IMR-90 (cell line): Measurements from ENCODE around the gene TSPAN32. TPM values are rescaled to one million over a fixed set of nuclear protein-coding genes. Genes with fewer than 3 reads are reported as not detected.

Experiments
- ATAC-seq: fragments of 200-7000 bp; cut with Tn5 transposase; 2 replicates; pipeline ENCODE4 v1.9.1; 2020; ENCODE audit warnings: low read depth, mild to moderate bottlenecking, moderate library complexity
- BruUV-seq: library from RNA; stranded (reverse); fragments of 400-500 nt; replicated peaks from 2 replicates; lab custom pipeline; 2021; lab: Mats Ljungman, UMichigan
- CTCF ChIA-PET: fragments of 300-600 bp; formaldehyde crosslinking; extraction: SDS; loops from one replicate; lab custom pipeline; 2021; ENCODE audit warnings: antibody characterized with exemption; lab: Yijun Ruan, JAX
- POLR2A ChIA-PET: fragments of 300-600 bp; sonication (Branson Sonifier 250); formaldehyde crosslinking; loops from one replicate; lab custom pipeline; 2022; ENCODE audit warnings: antibody characterized with exemption; ENCODE audit not compliant: unreplicated experiment; lab: Charles Lee
- DNase-seq: peaks from one replicate; pipeline ENCODE4 v3.0.0; 2013
- H2AFZ ChIP-seq: replicated peaks from 2 replicates; pipeline ENCODE3; 2013; ENCODE audit warnings: low read length, mild to moderate bottlenecking; ENCODE audit not compliant: poor library complexity
- H2AK5ac ChIP-seq: 2 replicates; pipeline ENCODE4 v1.6.1; 2013; ENCODE audit warnings: low read depth, low read length, inconsistent platforms
- H2AK9ac ChIP-seq: replicated peaks from 2 replicates; pipeline ENCODE3; 2013; ENCODE audit warnings: mild to moderate bottlenecking, low read depth, low read length, moderate library complexity; ENCODE audit not compliant: poor library complexity
- H2BK120ac ChIP-seq: 2 replicates; pipeline ENCODE4 v1.6.1; 2013; ENCODE audit warnings: low read depth, low read length, inconsistent platforms
- H2BK15ac ChIP-seq: 3 replicates; pipeline ENCODE4 v1.6.1; 2013; ENCODE audit warnings: low read depth, low read length, inconsistent platforms
- H2BK20ac ChIP-seq: 2 replicates; pipeline ENCODE4 v1.6.1; 2013; ENCODE audit warnings: low read depth, mild to moderate bottlenecking, inconsistent platforms, low read length, moderate library complexity
- H2BK5ac ChIP-seq: 2 replicates; pipeline ENCODE4 v1.6.1; 2013; ENCODE audit warnings: mild to moderate bottlenecking, low read depth, low read length, inconsistent platforms; ENCODE audit not compliant: poor library complexity, severe bottlenecking
- H3K14ac ChIP-seq: replicated peaks from 2 replicates; pipeline ENCODE4 v1.6.1; 2013; ENCODE audit warnings: low read depth, low read length, inconsistent platforms
- H3K18ac ChIP-seq: 2 replicates; pipeline ENCODE4 v1.6.1; 2013; ENCODE audit warnings: low read depth, low read length, control low read depth
- H3K23ac ChIP-seq: 2 replicates; pipeline ENCODE4 v1.6.1; 2013; ENCODE audit warnings: low read depth, low read length, inconsistent platforms
- H3K27ac ChIP-seq: 2 replicates; pipeline ENCODE4 v1.5.1; 2013; ENCODE audit warnings: mild to moderate bottlenecking, control low read depth, low read length; ENCODE audit not compliant: insufficient read depth
- H3K27me3 ChIP-seq: 2 replicates; pipeline ENCODE4 v1.6.1; 2013; ENCODE audit warnings: low read length; ENCODE audit not compliant: control insufficient read depth, insufficient read depth
- H3K36me3 ChIP-seq: 2 replicates; pipeline ENCODE4 v1.6.1; 2013; ENCODE audit warnings: low read length, mixed read lengths; ENCODE audit not compliant: control insufficient read depth, insufficient read depth
- H3K4ac ChIP-seq: 2 replicates; pipeline ENCODE4 v1.6.1; 2013; ENCODE audit warnings: low read depth, low read length, inconsistent platforms
- H3K4me1 ChIP-seq: 2 replicates; pipeline ENCODE4 v1.6.1; 2013; ENCODE audit warnings: low read length, mixed read lengths; ENCODE audit not compliant: control insufficient read depth, insufficient read depth
- H3K4me2 ChIP-seq: 2 replicates; pipeline ENCODE4 v1.6.1; 2013; ENCODE audit warnings: low read depth, mild to moderate bottlenecking, control low read depth, low read length, moderate library complexity
- H3K4me3 ChIP-seq: 2 replicates; pipeline ENCODE4 v1.5.1; 2013; ENCODE audit warnings: low read depth, mild to moderate bottlenecking, control low read depth, low read length, moderate library complexity; ENCODE audit not compliant: insufficient read depth
- H3K56ac ChIP-seq: 2 replicates; pipeline ENCODE4 v1.6.1; 2013; ENCODE audit warnings: low read length, inconsistent platforms; ENCODE audit not compliant: insufficient read depth; ENCODE audit errors: extremely low read depth
- H3K79me1 ChIP-seq, 2 experiments: 2 replicates each; pipeline ENCODE4 v1.6.1; 2013; ENCODE audit warnings: low read length in 2 of 2, inconsistent platforms in 1 of 2, low read depth in 1 of 2
- H3K9ac ChIP-seq: 2 replicates; pipeline ENCODE4 v1.6.1; 2013; ENCODE audit warnings: low read depth, low read length, control low read depth
- H3K9me1 ChIP-seq: 2 replicates; pipeline ENCODE4 v1.6.1; 2013; ENCODE audit warnings: low read length, inconsistent platforms; ENCODE audit not compliant: insufficient read depth
- H3K9me3 ChIP-seq: 2 replicates; pipeline ENCODE4 v1.6.1; 2013; ENCODE audit warnings: low read length; ENCODE audit not compliant: control insufficient read depth, insufficient read depth
- H4K20me1 ChIP-seq: 2 replicates; pipeline ENCODE4 v1.6.1; 2013; ENCODE audit warnings: low read length, inconsistent platforms; ENCODE audit not compliant: insufficient read depth
- H4K5ac ChIP-seq: 2 replicates; pipeline ENCODE4 v1.6.1; 2013; ENCODE audit warnings: mild to moderate bottlenecking, low read depth, low read length, control low read depth
- H4K8ac ChIP-seq, 2 experiments: 2 replicates each; pipeline ENCODE4 v1.6.1; 2013; ENCODE audit warnings: low read depth in 2 of 2, low read length in 2 of 2, control low read depth in 1 of 2, inconsistent platforms in 1 of 2
- H4K91ac ChIP-seq: 2 replicates; pipeline ENCODE4 v1.6.1; 2013; ENCODE audit warnings: low read depth, low read length, inconsistent platforms; ENCODE audit not compliant: insufficient read depth
- ELK1 ChIP-seq: fragments of 150-350 bp; IDR thresholded peaks from 2 replicates; pipeline ENCODE4 v1.6.1; 2016; ENCODE audit warnings: low read depth, mild to moderate bottlenecking, low read length, moderate library complexity, borderline replicate concordance
- RCOR1 ChIP-seq: IDR thresholded peaks from 2 replicates; pipeline ENCODE4 v1.6.1; 2012; ENCODE audit warnings: mild to moderate bottlenecking, low read length, improper control_type of control experiment; ENCODE audit not compliant: insufficient replicate concordance
- WGBS, 2 experiments: methylation state at CpG; one replicate each; pipeline versions ENCODE4 v1.1.5 to v1.1.7; 2013; ENCODE audit warnings: missing lambda C conversion rate in 2 of 2; ENCODE audit not compliant: insufficient read length in 1 of 2; ENCODE audit errors: extremely low coverage in 2 of 2; 5-methylcytosine and 5-hydroxymethylcytosine counted together
- dilution Hi-C: fragments of 300-500 bp; cut with HindIII; formaldehyde crosslinking; loops from one replicate; pipeline ENCODE4 v1.14.3; 2018; ENCODE audit warnings: low sequenced_read_pairs; ENCODE audit not compliant: unreplicated experiment
- in situ Hi-C: fragments of 300-500 bp; cut with MboI; formaldehyde crosslinking; loops from 3 replicates; pipeline ENCODE4 v1.14.3; 2019; ENCODE audit warnings: low sequenced_read_pairs, inconsistent platforms, mixed read lengths
- intact Hi-C: fragments of 100-400 bp; cut with micrococcal nuclease; formaldehyde crosslinking; loops from 2 replicates; pipeline ENCODE4 v1.10.0; 2022
- polyA plus RNA-seq, 3 experiments: library from polyadenylated mRNA; depleted of rRNA; stranded (reverse); fragments of >200 nt; gene quantifications; 2 replicates each; pipeline ENCODE4 v1.2.3, GENCODE V29; 2012; ENCODE audit warnings: low replicate concordance in 1 of 3
- total RNA-seq: library from RNA; depleted of rRNA; stranded (reverse); fragments of >200 nt; gene quantifications from 2 replicates; pipeline ENCODE4 v1.2.3, GENCODE V29; 2012
- TF ChIP-seq, protein P1 (sequence below): conservative IDR thresholded peaks from 2 replicates; pipeline ENCODE4 v1.5.1; 2012; ENCODE audit warnings: mild to moderate bottlenecking, low read depth, low read length, improper control_type of control experiment

The TSPAN32 gene
- total and polyA plus RNA-seq, 2 of the 4 experiments (the other 2 are of a cell fraction), result 0.07 TPM; not detected in 1

DNA sequence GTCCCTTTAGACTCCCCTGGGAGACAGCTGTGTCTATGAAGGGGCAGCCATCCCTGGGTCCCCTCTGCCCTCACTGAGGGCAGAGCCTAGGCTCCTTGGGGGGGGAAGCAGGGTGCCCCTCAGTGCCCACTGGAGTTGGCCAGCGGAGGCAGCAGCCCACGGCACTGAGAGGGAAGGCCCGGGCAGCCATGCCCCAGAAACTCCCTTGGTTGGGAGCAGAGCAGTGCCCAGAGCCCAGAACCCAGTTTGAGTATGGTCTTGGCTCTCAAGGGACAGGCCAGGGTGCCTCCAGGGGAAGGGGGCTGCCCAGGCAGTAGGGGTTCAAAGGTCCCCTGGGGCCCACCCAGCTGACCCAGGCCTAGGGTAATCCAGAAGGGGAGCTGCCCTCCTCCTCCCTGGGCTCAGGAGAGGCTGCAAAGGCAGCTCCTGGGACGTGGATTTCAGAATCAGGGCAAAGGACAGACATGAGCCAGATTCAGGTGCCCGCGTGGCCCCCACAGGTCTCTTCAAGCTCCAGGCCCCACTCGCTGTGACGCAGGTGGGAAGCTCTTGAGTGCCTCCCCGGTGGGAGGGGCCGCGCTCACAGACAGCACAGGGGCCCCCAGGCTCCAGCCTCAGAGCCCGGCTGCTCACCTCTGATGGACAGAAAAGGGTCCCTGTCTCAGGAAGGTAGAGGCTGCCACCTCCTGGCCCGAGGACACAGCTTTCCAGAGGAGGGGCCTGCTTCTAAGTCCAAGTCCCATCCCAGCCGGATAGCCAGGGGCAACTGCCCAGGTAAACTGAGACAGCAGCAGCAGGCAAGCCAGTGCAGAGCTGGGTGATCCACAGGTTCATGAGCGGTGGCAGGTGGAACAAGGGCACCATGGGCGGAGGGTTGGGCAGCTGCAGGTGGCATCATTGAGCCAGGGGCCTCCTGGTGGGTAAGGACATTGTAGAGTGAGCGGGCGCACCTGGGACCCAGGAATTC lies 2.7 kb upstream of the TSPAN32 start:
- no peaks in the 10 kb centered on the region for H3K79me1 ChIP-seq
- no peak overlapping the region for H3K4ac ChIP-seq
- ATAC-seq, result no peak
- H3K23ac ChIP-seq, result no peak overlapping the region
- H3K27me3 ChIP-seq, result peaks cover 24% of the 10 kb centered on the region
- H2AFZ ChIP-seq, result no peak overlapping the region
- no TSS peak for BruUV-seq
- dilution Hi-C loops, result no loop called here
- H3K9me1 ChIP-seq, result no peaks in the 10 kb centered on the region
- no peak overlapping the region for H2BK15ac ChIP-seq
- ChIA-PET CTCF (interaction anchor here (1.0 kb wide), 1 partner anchor 121 kb away, joined by 3 read pairs; no protein-coding TSS in a partner anchor), POLR2A (no interaction called here)
- H2BK5ac ChIP-seq, result no peak overlapping the region
- no peak overlapping the region for H4K91ac ChIP-seq
- H3K9ac ChIP-seq, result no peak overlapping the region
- no peak overlapping the region for H4K5ac ChIP-seq
- no peak overlapping the region for H2AK5ac ChIP-seq
- TF ChIP-seq, protein P1, sequence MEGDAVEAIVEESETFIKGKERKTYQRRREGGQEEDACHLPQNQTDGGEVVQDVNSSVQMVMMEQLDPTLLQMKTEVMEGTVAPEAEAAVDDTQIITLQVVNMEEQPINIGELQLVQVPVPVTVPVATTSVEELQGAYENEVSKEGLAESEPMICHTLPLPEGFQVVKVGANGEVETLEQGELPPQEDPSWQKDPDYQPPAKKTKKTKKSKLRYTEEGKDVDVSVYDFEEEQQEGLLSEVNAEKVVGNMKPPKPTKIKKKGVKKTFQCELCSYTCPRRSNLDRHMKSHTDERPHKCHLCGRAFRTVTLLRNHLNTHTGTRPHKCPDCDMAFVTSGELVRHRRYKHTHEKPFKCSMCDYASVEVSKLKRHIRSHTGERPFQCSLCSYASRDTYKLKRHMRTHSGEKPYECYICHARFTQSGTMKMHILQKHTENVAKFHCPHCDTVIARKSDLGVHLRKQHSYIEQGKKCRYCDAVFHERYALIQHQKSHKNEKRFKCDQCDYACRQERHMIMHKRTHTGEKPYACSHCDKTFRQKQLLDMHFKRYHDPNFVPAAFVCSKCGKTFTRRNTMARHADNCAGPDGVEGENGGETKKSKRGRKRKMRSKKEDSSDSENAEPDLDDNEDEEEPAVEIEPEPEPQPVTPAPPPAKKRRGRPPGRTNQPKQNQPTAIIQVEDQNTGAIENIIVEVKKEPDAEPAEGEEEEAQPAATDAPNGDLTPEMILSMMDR, result 0 out of 2 replicates have a peak, but pooled peaks have one; percentile 14
- TF ChIP-seq RCOR1 (no peak), ELK1 (no peak)
- no peak overlapping the region for H3K4me2 ChIP-seq
- H3K18ac ChIP-seq, result no peak overlapping the region
- H3K27ac ChIP-seq, result no peak overlapping the region
- no peaks in the 10 kb centered on the region for H3K4me1 ChIP-seq
- no peak overlapping the region for H2BK20ac ChIP-seq
- in situ Hi-C loops, result no loop called here
- no peaks in the 10 kb centered on the region for H4K20me1 ChIP-seq
- no peak overlapping the region for H3K14ac ChIP-seq
- H3K36me3 ChIP-seq, result no peaks in the 10 kb centered on the region
- no peak for DNase-seq
- no peak overlapping the region for H2AK9ac ChIP-seq
- no peak overlapping the region for H3K4me3 ChIP-seq
- intact Hi-C loops, result no loop called here
- no peaks in the 10 kb centered on the region for H3K9me3 ChIP-seq
- no peak overlapping the region for H3K56ac ChIP-seq
- WGBS, 2 experiments, result 52% methylated on average over 5 of the region's 18 CpGs; no CpG with 5 or more reads in 1 of the 2 experiments
- no peak overlapping the region for H4K8ac ChIP-seq
- no peak overlapping the region for H2BK120ac ChIP-seq
